Measurements from ENCODE around the gene WDFY4.

- TF ChIP-seq EZH2 (IDR thresholded peaks at IDR 0.05; ENCODE audit: insufficient read depth, poor library complexity, severe bottlenecking): no peak
- no peak for TF ChIP-seq EZH2phosphoT487 (IDR thresholded peaks at IDR 0.05; ENCODE audit: insufficient read depth, low read depth)
These were observed 193.4 kb downstream of the WDFY4 start for GRCh38 chr10:48878091-48878490.
